T-helper 2 cell treated with Interferon-gamma antibody and Interleukin-4, amounts not matched to agents 100 ng/mL and 5 ng/mL, for 36 hours (primary cell): ENCODE results near the gene TMEM54. TPM values are rescaled to one million over a fixed set of nuclear protein-coding genes. Genes with fewer than 3 reads are reported as not detected.
"Not testable (repeated sequence)": the region's sequence is repeated elsewhere in the genome, so short reads cannot be mapped to it uniquely, and the experiment has no call there.

Experiments
- intact Hi-C: fragments of 100-400 bp; cut with micrococcal nuclease; formaldehyde crosslinking; loops from one replicate; pipeline ENCODE4 v1.15.1; 2023
- total RNA-seq: library from RNA; stranded (reverse); gene quantifications from 2 replicates; pipeline ENCODE4 v1.2.3, GENCODE V29; 2022

TMEM54 gene
- total RNA-seq, 1 donor from 2014 or later = not detected

DNA sequence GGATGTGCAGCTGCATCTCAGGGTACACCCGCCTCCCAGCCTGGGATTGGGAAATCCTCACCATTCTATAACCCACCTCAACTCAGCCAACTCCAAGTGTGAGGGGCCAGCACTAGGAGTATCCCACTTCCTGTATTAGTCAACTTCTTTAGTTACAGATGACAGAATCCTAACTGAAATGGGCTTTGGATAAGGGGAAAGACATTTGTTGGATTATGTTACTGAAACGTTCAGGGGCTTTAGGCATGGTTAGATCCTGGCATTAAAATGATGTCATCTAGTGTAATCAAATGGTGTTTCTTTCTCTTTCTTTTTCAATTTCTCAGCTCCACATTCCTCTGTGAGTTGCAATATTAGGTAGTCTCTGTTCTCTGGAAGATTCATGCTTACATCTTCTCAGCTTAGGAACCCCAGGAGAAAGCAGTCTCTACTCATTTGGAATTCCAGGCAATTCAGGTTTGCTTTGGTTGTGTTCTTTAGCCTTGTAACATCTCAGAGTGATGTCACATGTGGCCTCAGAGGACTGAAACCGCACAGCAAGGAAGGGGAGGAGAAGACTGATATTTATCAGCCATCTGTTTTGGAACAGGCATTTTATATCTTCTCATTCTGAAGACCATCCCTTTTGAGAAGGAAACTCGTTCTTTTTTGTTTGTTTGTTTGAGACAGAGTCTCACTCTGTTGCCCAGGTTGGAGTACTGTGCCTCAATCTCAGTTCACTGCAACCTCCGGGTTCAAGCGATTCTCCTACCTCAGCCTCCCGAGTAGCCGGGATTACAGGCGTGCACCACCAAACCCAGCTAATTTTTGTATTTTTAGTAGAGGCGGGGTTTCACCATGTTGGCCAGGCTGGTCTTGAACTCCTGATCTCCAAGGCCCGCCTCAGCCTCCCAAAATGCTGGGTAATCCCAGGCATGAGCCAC, 18.9 kb upstream of the TMEM54 start:
- intact Hi-C loops = no loop called here

DNA sequence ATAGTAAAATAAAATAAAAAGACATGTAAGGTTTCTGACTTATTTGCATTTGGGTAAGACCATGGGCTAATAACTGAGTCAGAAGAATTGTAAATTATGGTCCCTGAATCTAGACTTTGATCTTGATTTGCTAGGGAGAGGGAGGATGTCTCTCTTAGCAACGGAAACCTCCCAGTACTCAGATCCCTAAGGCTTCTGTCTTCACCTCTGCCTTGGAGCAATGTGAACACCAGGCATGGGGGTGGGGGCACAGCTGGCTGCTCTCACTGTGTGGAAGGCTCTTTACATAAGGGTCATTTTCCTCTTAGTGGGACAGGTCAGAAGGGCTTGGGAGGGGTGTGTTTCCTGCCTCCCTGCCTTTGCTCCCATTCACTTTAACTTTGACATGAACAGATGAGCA, 17.0 kb upstream of the TMEM54 start:
- intact Hi-C loops = no loop called here

DNA sequence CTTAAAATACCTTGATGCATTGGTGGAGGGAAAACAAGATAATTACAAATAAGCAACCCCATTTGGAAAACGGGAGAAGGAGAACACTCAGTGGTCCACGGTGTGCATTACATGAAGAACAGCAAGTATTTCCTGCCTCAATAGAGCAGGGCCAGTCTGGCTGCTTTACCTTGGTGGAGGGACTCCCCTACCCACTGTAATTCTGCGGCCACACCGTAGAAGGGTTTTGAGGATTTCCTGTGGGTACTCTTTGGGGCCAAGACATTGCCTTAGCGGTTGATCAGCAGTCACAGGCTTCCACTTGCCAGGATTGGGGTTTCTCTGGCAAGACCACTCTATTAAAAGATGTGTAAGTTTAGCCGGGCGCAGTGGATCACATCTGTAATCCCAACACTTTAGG, 16.3 kb upstream of the TMEM54 start:
- intact Hi-C loops = no loop called here

DNA sequence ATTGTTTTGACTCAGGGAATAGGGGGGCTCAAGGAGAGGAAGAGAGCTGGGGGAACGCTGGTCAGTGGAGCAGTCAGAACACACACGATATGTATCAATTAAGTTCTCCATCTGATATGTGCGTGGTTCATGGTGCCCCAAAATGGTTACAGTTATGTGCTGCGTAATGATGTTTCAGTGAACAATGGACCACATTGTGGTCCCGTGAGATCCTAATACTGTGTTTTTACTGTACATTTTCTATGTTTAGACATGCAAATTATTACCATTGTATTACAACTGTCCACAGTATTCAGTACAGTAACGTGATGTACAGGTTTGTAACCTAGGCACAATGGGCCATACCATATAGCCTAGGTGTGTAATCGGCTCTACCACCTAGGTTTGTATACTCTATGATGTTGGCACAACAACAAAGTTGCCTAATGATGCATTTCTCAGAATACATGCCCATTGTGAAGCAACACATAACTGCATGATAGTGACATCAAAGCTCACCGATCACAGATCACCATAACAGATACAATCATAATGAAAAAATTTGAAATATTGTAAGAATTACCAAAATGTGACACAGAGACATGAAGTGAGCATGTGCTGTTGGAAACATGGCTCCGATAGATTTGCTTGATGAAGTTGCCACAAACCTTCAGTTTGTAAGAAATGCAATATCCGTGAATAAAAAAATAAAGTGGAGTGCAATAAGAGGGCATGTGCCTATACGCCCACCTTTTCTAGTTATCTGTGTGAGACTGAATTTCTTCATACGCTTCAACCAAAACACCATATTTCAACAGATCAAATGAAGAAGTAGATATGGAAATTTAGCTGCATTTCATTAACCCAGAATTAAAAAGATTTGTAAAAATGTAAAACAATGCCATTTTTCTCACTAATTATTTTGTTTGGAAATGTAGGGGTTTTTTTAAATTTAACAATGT, 14.8 kb upstream of the TMEM54 start:
- intact Hi-C loops = no loop called here

DNA sequence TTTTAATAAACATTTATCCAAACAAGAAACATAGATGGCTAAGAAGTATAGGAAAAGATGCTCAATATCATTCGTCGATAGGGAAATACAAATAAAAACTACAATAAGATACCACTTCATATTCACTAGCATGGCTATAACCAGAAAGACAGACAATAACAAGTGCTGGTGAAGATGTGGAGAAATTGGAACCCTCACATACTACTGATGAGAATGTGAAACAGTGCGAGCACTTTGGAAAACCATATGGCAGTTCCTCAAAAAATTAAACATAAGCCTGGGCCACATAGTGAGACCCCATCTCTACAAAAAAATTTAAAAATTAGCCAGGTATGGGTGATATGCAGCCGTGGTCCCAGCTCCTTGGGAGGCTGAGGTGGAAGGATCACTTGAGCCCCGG, 9.1 kb upstream of the TMEM54 start:
- intact Hi-C loops = no loop called here

DNA sequence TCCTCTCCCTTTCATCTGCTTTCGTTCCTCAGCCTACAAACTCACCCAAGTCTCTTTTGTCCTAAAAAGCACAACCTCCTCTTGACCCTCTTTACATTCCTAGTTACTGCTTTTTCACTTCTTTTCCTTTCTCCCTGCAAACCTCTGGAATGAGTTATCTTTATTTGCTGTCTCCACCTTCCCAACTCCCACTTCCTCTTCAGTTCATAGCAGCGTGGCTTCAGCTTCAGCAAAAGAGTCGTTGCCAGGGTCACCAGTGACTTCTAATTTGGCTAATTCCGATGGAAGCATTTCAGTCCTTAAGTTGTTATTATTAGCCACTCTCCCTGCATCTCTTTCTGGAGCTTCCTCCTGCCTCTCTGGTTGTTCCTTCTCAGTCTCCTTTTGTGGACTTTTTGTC, 6.2 kb upstream of the TMEM54 start:
- intact Hi-C loops = no loop called here

DNA sequence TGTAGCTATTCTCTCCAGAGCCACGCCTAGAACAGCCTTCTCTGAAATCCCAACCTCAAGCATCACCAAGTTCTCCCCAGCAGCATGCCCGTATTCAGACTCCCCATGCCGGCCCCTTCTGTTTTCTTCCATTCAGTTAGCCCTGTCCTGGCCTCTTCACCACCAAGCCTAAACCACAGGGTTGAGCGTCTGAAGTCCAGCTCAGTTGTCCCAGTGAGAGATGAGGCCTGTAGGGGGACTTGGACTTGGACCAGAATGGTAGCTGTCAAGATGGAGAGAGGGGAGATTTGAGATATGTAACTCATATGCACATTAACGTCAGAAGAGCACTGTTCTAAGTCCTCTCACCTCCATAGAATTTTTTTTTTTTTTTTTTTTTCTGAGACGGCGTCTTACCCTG, 5.5 kb upstream of the TMEM54 start:
- intact Hi-C loops = no loop called here

DNA sequence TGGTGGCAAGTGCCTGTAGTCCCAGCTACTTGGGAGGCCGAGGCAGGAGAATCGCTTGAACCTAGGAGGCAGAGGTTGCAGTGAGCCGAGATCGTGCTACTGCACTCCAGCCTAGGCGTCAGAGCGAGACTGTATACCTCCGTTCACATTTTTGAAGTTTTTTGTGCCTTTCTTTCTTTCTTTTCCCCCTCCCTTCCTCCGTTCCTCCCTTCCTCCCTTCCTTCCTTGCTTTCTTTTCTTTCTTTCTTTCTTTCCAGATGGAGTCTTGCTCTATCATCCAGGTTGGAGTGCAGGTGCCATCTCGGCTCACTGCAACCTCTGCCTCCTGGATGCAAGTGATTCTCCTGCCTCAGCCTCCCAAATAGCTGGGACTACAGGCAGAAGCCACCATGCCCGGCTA, 4.4 kb upstream of the TMEM54 start:
- intact Hi-C loops = not testable (repeated sequence)

DNA sequence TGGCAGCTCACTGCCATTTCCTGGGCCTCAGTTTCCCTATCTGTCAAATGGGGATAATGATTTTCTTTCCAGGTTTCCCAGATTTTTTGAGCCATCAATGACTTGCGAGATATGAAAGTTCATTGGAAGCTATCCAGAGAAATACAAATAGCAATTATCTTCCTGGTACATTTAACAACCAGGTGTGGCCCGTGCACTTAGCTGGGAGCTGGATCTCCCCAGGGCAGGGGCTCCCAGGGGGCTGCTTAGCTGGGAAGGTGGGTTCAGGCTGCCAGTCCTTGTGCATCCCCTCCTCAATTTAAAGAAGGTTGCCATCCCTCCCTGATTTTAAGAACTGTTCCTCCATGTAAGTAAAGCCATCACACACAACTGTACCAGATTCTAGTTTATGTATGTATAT, 3.6 kb upstream of the TMEM54 start:
- intact Hi-C loops = no loop called here

DNA sequence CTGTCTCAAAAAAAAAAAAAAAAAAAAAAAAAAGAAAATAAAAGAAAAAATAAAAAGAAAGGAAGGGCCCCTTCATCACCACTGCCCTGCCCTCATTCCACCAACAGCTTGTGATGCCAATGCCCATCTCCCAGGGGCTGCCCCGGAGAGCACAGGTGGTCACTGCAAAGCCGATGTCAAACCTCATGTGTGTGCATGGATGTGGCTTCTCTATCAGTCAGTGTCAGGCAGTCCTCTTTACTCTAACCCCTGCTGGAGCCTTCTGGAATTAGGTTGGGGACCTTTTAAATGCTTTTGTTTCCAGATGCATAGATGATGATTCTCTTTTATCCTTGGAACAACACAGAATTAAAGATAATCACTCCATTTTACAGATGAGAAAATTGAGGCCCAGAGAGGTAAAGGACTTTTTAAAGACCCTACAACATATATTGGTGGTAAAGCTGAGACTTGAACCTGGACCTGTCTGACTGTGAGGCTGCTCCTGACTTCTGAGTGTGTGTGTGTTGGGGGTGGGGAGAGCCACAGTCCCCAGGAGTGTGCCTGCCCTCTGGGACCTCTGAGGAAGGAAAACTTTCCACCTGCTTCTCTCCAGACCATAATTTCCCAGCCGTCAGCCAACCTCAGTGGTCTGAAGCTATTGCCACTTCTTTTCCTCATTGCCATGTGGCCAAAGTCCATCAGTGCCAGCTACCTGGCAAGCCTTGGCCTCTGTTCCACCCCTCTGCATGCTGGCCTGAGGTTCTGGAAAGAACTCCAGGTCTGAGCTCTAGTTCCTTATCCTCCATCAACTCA, 3.0 kb upstream of the TMEM54 start:
- intact Hi-C loops = no loop called here

DNA sequence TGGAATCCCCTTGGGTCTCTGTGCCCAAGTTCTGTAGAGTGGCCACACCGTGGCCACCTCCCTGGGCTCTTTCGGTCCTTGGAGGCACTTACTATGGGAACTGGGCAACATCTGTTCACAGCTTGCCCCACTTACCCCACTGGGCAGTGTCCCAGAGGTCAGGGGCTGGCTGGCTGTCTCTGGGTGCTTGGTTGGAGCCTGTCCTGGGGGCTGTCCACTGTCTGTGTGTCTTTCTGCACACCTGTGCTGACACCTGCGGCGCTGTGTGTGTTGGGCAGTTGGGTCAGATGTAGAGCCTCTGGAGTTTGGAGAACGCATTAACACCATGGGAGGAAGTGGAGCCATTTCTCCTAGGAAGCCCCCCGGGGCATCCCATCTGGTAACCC, 1.3 kb upstream of the TMEM54 start:
- intact Hi-C loops = no loop called here

DNA sequence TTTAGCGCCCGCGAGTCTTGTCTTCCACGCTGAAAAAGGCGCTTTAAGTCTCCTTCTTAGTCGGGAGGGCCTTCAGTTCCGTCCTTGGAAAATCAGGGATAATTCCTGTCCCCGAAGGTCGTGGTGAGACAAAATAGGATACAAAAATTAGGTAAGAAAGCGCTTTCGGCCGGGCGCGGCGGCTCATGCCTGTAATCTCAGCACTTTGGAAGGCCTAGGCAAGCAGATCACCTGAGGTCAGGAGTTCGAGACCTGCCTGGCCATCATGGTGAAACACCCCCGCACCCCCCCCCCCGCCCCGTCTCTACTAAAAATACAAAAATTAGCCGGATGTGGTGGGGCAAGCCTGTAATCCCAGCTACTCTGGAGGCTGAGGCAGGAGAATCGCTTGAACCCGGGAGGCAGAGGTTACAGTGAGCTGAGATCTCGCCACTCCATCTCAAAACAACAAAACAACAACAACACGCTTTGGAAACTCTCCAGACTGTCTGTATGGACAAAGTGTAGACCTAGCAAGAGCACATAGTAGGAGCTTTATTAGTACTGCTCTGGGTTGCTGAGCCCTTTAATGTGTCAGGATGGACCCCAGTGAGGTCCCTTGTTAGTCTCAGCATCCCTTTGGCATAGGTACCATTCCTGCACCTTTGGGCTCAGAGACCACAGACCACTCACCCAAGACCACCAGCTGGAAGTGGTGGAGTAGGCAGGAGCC, 790 bp upstream of the TMEM54 start:
- intact Hi-C loops = no loop called here

DNA sequence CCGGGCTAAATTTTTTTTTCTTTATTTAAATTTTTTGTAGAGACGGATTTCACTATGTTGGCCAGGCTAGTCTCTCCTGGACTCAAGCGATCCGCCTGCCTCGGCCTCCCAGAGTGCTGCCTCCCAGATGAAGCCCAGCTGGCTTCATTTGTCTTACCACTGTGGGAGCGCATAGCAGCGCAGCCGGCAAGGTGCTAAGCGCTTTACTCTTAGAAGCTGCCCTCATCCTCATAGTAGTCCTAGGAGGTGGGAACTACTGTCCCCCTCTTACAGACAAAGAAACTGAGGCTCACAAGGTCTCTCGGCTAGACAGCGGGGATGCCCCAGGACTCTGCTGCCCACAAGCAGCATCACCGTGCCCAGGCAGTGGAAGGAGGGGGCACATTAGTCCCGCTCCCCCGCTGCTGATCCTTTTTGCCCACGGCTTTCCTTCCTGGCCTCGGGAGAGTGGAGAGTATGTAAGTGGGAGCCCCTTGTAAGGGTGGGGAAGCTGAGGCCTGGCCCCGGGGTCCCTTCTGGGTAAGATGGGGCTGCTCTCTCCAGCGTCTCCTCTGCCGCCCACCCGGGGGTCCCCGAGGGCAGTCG, 726 bp downstream of the TMEM54 start:
- intact Hi-C loops = no loop called here

DNA sequence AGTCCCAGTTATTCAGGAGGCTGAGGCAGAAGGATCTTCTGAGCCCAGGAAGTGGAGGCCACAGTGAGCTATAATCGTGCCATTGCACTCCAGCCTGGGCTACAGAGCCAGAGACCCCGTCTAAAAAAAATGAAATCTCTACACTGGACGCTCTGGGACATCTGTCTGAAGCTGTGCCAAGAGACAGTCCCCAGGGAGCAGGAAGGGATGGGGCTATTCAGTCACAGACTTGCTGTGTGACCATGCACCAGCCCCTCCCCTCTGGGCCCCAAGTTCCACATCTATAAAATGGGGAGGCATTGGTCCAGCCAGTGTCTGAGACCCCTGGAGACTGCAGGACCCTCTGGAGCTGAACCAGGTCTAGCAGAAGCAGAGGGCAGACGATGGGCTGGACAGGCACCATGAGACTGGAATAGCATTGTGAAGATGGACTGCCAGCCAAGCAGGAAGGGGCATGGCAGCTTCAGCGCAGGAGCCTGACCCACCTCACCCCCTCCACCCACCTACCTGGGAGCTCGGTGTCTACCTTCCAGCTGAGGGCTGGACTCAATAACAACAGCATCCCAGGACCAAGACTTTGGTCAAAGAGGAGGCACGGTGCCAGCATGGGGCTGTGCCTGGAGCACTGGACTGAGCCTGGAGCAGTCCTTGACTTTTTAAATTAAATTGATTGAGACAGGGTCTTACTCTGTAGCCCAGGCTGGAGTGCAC, 1.4 kb downstream of the TMEM54 start:
- intact Hi-C loops = no loop called here

DNA sequence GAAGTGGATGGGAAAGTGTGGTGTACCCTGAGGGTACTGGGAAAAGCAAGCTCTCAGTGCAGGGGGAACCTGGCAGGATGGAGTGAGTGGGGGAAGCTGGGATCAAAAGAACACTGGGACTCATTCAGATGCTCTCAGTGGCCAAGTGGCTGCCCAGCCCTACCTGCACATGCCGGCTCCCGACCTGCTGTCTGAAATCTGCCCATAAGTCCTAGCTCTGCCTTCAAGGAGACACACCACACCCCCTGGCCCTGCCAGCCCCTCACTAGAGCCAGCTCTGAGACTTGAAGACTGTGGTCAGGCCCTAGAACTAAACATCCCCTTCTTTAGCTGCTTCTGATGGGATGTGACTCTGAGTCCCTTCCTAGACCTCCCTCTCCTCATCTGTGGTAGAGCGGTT, 2.2 kb downstream of the TMEM54 start:
- intact Hi-C loops = no loop called here

DNA sequence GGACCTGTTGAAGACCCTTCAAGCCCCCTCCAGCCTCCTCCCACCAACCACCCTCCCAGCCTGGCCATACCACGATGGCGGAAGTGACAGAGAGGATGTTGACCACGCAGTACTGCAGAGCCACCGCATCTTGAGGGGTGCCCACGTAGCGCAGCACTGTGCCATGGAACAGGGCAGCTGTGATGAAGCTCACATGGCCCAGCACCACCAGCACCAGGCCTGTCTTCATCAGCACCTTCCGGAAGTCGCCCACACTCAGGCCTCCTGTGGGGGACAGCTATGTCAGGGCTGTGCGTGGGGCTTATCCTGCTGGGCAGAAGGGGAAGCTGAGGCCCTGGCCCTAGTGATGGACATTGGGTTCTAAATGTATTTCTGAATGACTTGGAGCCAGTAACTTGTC, 3.1 kb downstream of the TMEM54 start:
- intact Hi-C loops = no loop called here

DNA sequence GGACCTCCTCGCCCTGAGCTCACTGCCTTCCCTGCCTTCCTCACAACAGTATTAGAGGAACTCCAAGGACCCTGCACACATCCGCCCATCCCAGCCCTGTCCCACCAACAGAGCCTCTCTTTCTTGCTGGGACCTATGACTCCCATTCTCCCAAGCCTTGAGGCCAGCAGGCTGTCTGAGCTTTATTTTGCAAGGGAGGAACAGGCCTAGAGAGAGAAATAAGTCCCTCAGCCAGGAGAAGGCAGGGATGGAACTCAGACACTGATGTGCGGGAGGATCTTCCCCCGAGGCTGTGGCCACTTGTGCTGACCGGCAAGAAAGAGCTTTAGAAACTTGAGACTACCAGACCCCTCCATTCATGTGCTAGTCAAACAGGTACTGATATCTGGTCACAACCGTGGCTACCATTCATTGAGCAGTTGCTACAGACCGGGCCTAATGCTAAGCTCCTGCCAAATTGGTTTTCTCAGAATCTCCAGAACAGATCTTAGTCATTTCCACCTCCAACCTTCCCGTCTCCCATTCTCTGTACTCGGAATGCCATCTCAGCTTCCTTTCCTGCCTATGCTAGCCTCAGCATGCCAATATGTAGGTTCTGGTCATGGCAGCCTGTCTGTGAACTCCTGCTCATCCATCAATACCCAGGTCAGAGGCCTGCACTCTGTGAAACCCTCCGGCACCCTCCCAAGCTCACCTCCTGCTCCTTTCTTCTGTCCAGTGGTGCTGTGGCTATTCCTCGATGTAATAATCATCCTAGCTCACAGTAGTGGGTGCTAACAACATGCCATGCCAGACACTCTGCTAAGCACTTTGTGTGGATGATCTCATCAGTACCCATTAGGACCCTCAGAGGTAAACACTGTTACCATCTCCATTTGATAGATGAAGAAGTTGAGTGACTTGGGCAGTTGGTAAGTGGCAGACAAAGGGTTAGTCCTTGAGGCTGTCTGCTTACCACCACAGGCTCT, 3.8 kb downstream of the TMEM54 start:
- intact Hi-C loops = no loop called here

DNA sequence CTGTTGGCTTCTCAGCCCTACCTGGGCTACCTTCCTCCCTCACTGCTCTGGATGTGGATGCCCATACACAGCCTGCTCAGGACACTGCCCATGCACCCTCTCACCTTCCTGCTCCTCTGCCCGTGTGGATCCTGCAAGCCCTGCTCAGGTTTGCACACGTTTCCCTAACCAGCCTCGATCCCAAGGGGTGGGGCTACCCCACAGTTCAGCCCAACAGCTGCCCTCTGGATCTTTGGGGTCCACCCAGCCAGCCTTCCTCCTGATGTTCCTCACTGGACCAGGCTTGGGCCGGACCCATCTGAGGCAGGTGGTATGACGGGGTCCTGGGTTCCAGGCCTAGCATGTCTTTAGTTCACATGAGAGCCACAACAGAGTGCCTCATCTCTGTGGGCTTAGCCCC, 4.7 kb downstream of the TMEM54 start:
- intact Hi-C loops = no loop called here
